MM.1S (cell line): ENCODE data around the gene SETD2.

Source experiments
- DNase-seq: peaks from one replicate; pipeline ENCODE4 v3.0.0-alpha.2; 2015
- H2AFZ ChIP-seq: fragments of 300-600 bp; sonication (generic); 2 replicates; pipeline ENCODE4 v1.6.0; 2016; ENCODE audit warnings: antibody characterized with exemption, low read length
- H3F3A ChIP-seq: fragments of 300-600 bp; sonication (generic); 2 replicates; pipeline ENCODE4 v1.6.1; 2016; ENCODE audit warnings: mild to moderate bottlenecking, antibody characterized with exemption, low read length, moderate library complexity, mixed read lengths; ENCODE audit not compliant: insufficient read depth
- H3K27ac ChIP-seq: fragments of 300-600 bp; sonication (generic); 2 replicates; pipeline ENCODE4 v1.5.1; 2016; ENCODE audit warnings: mild to moderate bottlenecking, low read length
- H3K27me3 ChIP-seq: fragments of 300-600 bp; sonication (generic); replicated peaks from 2 replicates; pipeline ENCODE4 v1.6.0; 2016; ENCODE audit warnings: low read length; ENCODE audit not compliant: insufficient read depth
- H3K36me3 ChIP-seq: fragments of 300-600 bp; sonication (generic); replicated peaks from 2 replicates; pipeline ENCODE4 v1.6.1; 2016; ENCODE audit warnings: mild to moderate bottlenecking, low read length, mixed read lengths; ENCODE audit not compliant: insufficient read depth
- H3K4me1 ChIP-seq: fragments of 300-600 bp; sonication (generic); 2 replicates; pipeline ENCODE4 v1.6.1; 2016; ENCODE audit warnings: low read length, mixed read lengths
- H3K4me2 ChIP-seq: fragments of 300-600 bp; sonication (generic); 2 replicates; pipeline ENCODE4 v1.6.0; 2016; ENCODE audit warnings: low read depth, low read length
- H3K4me3 ChIP-seq: fragments of 300-600 bp; sonication (generic); 2 replicates; pipeline ENCODE4 v1.5.1; 2016; ENCODE audit warnings: low read length, mixed read lengths
- H3K79me2 ChIP-seq: fragments of 300-600 bp; sonication (generic); 2 replicates; pipeline ENCODE4 v1.6.1; 2016; ENCODE audit warnings: mixed run types, low read length, mixed read lengths
- H3K9ac ChIP-seq: fragments of 300-600 bp; sonication (generic); 2 replicates; pipeline ENCODE4 v1.6.1; 2016; ENCODE audit warnings: low read length, mixed read lengths
- H3K9me2 ChIP-seq: fragments of 300-600 bp; sonication (generic); replicated peaks from 2 replicates; pipeline ENCODE4 v1.6.1; 2016; ENCODE audit warnings: mild to moderate bottlenecking, low read length, mixed read lengths; ENCODE audit not compliant: insufficient read depth
- H3K9me3 ChIP-seq: fragments of 300-600 bp; sonication (generic); replicated peaks from 2 replicates; pipeline ENCODE4 v1.6.1; 2016; ENCODE audit warnings: mild to moderate bottlenecking, low read length, mixed read lengths; ENCODE audit not compliant: insufficient read depth
- H4K20me1 ChIP-seq: fragments of 300-600 bp; sonication (generic); 2 replicates; pipeline ENCODE4 v1.6.1; 2016; ENCODE audit warnings: mild to moderate bottlenecking, low read length, moderate library complexity, mixed read lengths; ENCODE audit not compliant: insufficient read depth
- CTCF ChIP-seq: fragments of 300-600 bp; sonication (generic); IDR thresholded peaks from 2 replicates; pipeline ENCODE4 v1.5.1; 2016; ENCODE audit warnings: antibody characterized with exemption, low read length, mixed read lengths
- EZH2 ChIP-seq: fragments of 300-600 bp; sonication (generic); optimal IDR thresholded peaks from 2 replicates; pipeline ENCODE3; 2017; ENCODE audit warnings: low read depth, mild to moderate bottlenecking, antibody characterized with exemption, low read length, mixed read lengths
- EZH2phosphoT487 ChIP-seq: fragments of 300-600 bp; sonication (generic); IDR thresholded peaks from 2 replicates; pipeline ENCODE4 v1.6.1; 2018; ENCODE audit warnings: antibody characterized with exemption, low read length

Gene SETD2

GRCh38 chr3:47016086-47016933 lies 147.6 kb downstream of the SETD2 start:
- H3K4me2 ChIP-seq = no peak overlapping the region

GRCh38 chr3:47015151-47015550 lies 148.8 kb downstream of the SETD2 start:
- no peak for DNase-seq
- Histone ChIP-seq H3K9me2 (no peaks in the 10 kb centered on the region), H3K36me3 (no peaks in the 10 kb centered on the region; the same call in 1 of the 2 replicates), H3K4me1 (no peaks in the 10 kb centered on the region), H3K27me3 (no peaks in the 10 kb centered on the region), H3K27ac (no peak overlapping the region), H3K79me2 (0 out of 2 replicates have a peak, but pooled peaks cover 5% of the 10 kb centered on the region), H4K20me1 (no peaks in the 10 kb centered on the region), H3K4me3 (no peak overlapping the region), H3K4me2 (no peak overlapping the region), H3K9ac (no peak overlapping the region), H3F3A (peaks cover 7% of the 10 kb centered on the region; the same call in 1 of the 2 replicates), H2AFZ (no peak overlapping the region), H3K9me3 (no peaks in the 10 kb centered on the region)
- no peak for TF ChIP-seq CTCF
- TF ChIP-seq EZH2 = no peak
- TF ChIP-seq EZH2phosphoT487 = no peak

More at GRCh38 chr3:47016086-47016933, 147.6 kb downstream of the SETD2 start:
- peaks cover 8% of the 10 kb centered on the region; the same call in 1 of the 2 replicates for H3K79me2 ChIP-seq
- no peaks in the 10 kb centered on the region for H3K4me1 ChIP-seq
- no peak overlapping the region for H3K4me3 ChIP-seq
- no peak overlapping the region for H3K27ac ChIP-seq
- H4K20me1 ChIP-seq = no peaks in the 10 kb centered on the region
- H3K9me2 ChIP-seq = no peaks in the 10 kb centered on the region
- H3K9me3 ChIP-seq = no peaks in the 10 kb centered on the region
- H3K9ac ChIP-seq = no peak overlapping the region
- no peaks in the 10 kb centered on the region for H3K27me3 ChIP-seq
- TF ChIP-seq CTCF = no peak
- TF ChIP-seq EZH2 = no peak
- TF ChIP-seq EZH2phosphoT487 = no peak
- H2AFZ ChIP-seq = no peak overlapping the region
- no peak for DNase-seq
- H3K36me3 ChIP-seq = no peaks in the 10 kb centered on the region; the same call in 1 of the 2 replicates
- H3F3A ChIP-seq = peaks cover 6% of the 10 kb centered on the region; the same call in 1 of the 2 replicates

GRCh38 chr3:47014036-47014435 lies 149.9 kb downstream of the SETD2 start:
- no peak overlapping the region for H3K4me2 ChIP-seq
- no peak overlapping the region for H2AFZ ChIP-seq
- H3F3A ChIP-seq = peaks cover 7% of the 10 kb centered on the region; the same call in 1 of the 2 replicates
- H3K4me3 ChIP-seq = no peak overlapping the region
- TF ChIP-seq EZH2 (no peak), EZH2phosphoT487 (no peak), CTCF (no peak)
- H3K27ac ChIP-seq = no peak overlapping the region
- H4K20me1 ChIP-seq = no peaks in the 10 kb centered on the region
- no peak for DNase-seq
- H3K79me2 ChIP-seq = no peaks in the 10 kb centered on the region
- no peaks in the 10 kb centered on the region for H3K36me3 ChIP-seq
- no peaks in the 10 kb centered on the region for H3K9me3 ChIP-seq
- H3K4me1 ChIP-seq = no peaks in the 10 kb centered on the region
- no peak overlapping the region for H3K9ac ChIP-seq
- no peaks in the 10 kb centered on the region for H3K9me2 ChIP-seq
- no peaks in the 10 kb centered on the region for H3K27me3 ChIP-seq
